Measurements from ENCODE around the gene WBP1L. TPM values are rescaled to one million over a fixed set of nuclear protein-coding genes. Genes with fewer than 3 reads are reported as not detected.

Gene WBP1L
- polyA plus RNA-seq, 4 donors, result 15.2 to 38.8 (median 23.3) TPM

DNA sequence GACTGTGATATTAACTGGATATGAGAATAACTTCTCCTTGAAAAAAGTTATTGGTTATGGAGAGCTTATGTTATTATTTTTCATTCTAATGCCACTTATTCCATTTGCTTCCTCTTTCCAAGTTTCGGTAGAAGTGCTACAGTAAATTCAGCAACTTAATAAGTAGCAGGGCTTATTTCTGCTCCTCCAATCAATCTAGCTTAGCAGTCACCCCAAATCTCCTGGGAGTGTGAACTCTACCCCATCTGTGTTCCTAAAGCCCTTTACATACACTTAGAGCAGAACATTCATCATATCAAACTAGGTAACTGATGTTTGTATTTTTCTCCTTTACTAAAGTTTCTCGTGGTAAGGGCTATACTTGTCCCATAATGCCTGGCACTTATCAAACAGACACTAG, 38.2 kb upstream of the WBP1L start:
- H3K27me3 ChIP-seq (ENCODE audit: control insufficient read depth in 3 of 3, insufficient read depth in 3 of 3, low read length in 3 of 3), result no peaks in the 10 kb centered on the region
- H3K4me3 ChIP-seq (ENCODE audit: low read depth in 1 of 3, low read length in 3 of 3), result no peak overlapping the region
- H3K9me3 ChIP-seq (ENCODE audit: control insufficient read depth in 2 of 2, insufficient read depth in 1 of 2, low read depth in 1 of 2, low read length in 1 of 2), result no peaks in the 10 kb centered on the region
- DNase-seq, result no peak
- H3K36me3 ChIP-seq (ENCODE audit: control insufficient read depth in 3 of 3, insufficient read depth in 2 of 3, low read depth in 1 of 3, low read length in 3 of 3), result peaks cover 0 to 5% (median 0%) of the 10 kb centered on the region in 3 donors
- WGBS, 3 donors, result 55 to 60% (median 59%) methylated on average over 2 of the region's 2 CpGs
- H3K4me1 ChIP-seq (ENCODE audit: control insufficient read depth in 3 of 3, insufficient read depth in 2 of 3, low read depth in 1 of 3, low read length in 2 of 3), result no peaks in the 10 kb centered on the region
- FAIRE-seq, result no peak
- no peak overlapping the region for H3K27ac ChIP-seq (ENCODE audit: low read depth in 1 of 3, low read length in 2 of 3)

DNA sequence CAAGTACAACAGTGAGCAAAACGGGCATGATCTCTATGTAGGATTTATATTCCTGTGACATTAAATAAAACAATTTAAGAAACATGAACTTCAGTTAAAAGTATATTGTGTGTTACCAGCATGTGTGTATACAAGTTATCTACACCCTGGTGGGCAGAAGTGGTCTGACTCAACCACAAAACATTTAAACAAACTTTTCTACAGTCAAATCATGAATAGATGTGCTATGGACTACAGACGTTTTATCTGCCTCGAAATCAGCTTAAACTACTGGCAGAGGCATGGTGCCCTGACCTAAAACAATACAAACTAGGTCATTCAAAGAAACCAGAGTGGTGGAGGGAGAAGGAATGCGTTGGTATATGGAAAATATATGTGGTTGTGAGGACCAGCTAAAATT, 33.1 kb upstream of the WBP1L start:
- H3K27ac ChIP-seq (ENCODE audit: low read depth in 1 of 3, low read length in 2 of 3), result no peak overlapping the region
- no peaks in the 10 kb centered on the region for H3K27me3 ChIP-seq (ENCODE audit: control insufficient read depth in 3 of 3, insufficient read depth in 3 of 3, low read length in 3 of 3)
- peaks cover 0 to 8% (median 0%) of the 10 kb centered on the region in 3 donors for H3K4me1 ChIP-seq (ENCODE audit: control insufficient read depth in 3 of 3, insufficient read depth in 2 of 3, low read depth in 1 of 3, low read length in 2 of 3)
- no peak for FAIRE-seq
- H3K36me3 ChIP-seq (ENCODE audit: control insufficient read depth in 3 of 3, insufficient read depth in 2 of 3, low read depth in 1 of 3, low read length in 3 of 3), result no peaks in the 10 kb centered on the region
- WGBS, 3 donors, result 48 to 66% (median 57%) methylated on average over 4 of the region's 4 CpGs
- H3K4me3 ChIP-seq (ENCODE audit: low read depth in 1 of 3, low read length in 3 of 3), result no peak overlapping the region
- no peak for DNase-seq
- no peaks in the 10 kb centered on the region for H3K9me3 ChIP-seq (ENCODE audit: control insufficient read depth in 2 of 2, insufficient read depth in 1 of 2, low read depth in 1 of 2, low read length in 1 of 2)

DNA sequence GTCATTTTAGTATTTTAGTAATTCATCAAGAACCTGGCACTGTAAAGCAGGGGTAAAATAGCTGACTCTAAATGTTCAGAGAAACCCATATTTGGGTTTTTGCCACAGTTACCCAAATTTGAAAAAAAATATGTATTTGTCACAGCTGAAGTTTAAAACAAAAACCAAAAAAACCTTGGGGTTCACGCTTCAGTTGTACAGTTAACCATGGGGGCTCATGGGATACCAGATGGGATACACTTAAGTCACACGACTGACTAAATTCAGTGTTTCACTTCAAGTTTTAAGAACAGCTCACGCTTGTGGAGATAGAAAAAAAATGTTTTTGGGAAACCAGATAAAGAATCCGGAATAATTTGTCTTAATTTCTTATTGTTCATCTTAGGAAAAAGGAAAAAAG, 31.7 kb upstream of the WBP1L start:
- DNase-seq (no peak), FAIRE-seq (no peak)
- Histone ChIP-seq H3K9me3 (ENCODE audit: control insufficient read depth in 2 of 2, insufficient read depth in 1 of 2, low read depth in 1 of 2, low read length in 1 of 2) (no peaks in the 10 kb centered on the region), H3K27ac (ENCODE audit: low read depth in 1 of 3, low read length in 2 of 3) (no peak overlapping the region), H3K4me3 (ENCODE audit: low read depth in 1 of 3, low read length in 3 of 3) (no peak overlapping the region), H3K36me3 (ENCODE audit: control insufficient read depth in 3 of 3, insufficient read depth in 2 of 3, low read depth in 1 of 3, low read length in 3 of 3) (no peaks in the 10 kb centered on the region), H3K27me3 (ENCODE audit: control insufficient read depth in 3 of 3, insufficient read depth in 3 of 3, low read length in 3 of 3) (no peaks in the 10 kb centered on the region), H3K4me1 (ENCODE audit: control insufficient read depth in 3 of 3, insufficient read depth in 2 of 3, low read depth in 1 of 3, low read length in 2 of 3) (peaks cover 0 to 12% (median 0%) of the 10 kb centered on the region in 3 donors)
- 61 to 84% (median 67%) methylated on average over 4 of the region's 4 CpGs for WGBS, 3 donors

DNA sequence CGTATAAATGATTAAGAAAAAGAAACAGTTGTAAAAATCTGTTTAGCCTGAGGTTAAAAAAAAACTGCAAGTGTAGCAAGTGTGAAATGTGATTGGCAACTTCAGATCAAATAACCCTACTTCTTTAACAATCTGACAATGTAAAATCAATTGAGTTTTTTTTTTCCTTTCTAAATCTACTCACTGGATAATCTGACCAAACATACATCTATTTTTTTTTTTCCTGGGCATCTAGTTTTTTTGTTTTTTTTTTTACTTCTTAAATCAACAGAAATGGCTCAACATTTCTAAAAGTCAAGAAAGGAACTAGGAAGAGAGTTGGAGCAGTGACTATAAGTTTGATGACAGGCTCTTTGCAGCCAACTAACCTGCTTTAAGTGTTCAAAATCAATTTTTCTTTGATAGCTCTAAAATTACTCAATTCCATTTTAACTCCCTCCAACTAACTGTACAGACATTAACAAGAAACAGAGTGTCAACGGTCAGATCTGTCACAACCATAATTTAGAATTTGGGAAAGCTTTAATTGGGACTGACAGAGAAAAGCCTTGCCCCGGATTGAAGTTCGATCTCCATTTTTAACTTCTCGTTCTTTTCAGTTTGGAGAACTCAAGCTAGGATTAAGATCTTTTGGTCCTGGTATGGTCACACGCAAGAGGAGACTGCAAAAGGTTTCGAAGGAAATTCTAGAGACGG, 30.8 kb upstream of the WBP1L start:
- WGBS, 3 donors, result 8 to 10% (median 8%) methylated on average over 8 of the region's 8 CpGs
- H3K4me3 ChIP-seq (ENCODE audit: low read depth in 1 of 3, low read length in 3 of 3), result peak overlapping the region; percentile 77 to 95 (median 90)
- H3K4me1 ChIP-seq (ENCODE audit: control insufficient read depth in 3 of 3, insufficient read depth in 2 of 3, low read depth in 1 of 3, low read length in 2 of 3), result peaks cover 0 to 12% (median 0%) of the 10 kb centered on the region in 3 donors
- no peaks in the 10 kb centered on the region for H3K27me3 ChIP-seq (ENCODE audit: control insufficient read depth in 3 of 3, insufficient read depth in 3 of 3, low read length in 3 of 3)
- H3K27ac ChIP-seq (ENCODE audit: low read depth in 1 of 3, low read length in 2 of 3), result peak overlapping the region; percentile 46 to 90 (median 89)
- no peaks in the 10 kb centered on the region for H3K36me3 ChIP-seq (ENCODE audit: control insufficient read depth in 3 of 3, insufficient read depth in 2 of 3, low read depth in 1 of 3, low read length in 3 of 3)
- FAIRE-seq (no peak), DNase-seq (peak in 1 of 2 donors; percentile 16)
- no peaks in the 10 kb centered on the region for H3K9me3 ChIP-seq (ENCODE audit: control insufficient read depth in 2 of 2, insufficient read depth in 1 of 2, low read depth in 1 of 2, low read length in 1 of 2)

- FAIRE-seq (no peak), DNase-seq (no peak)
- H3K36me3 ChIP-seq (ENCODE audit: control insufficient read depth in 3 of 3, insufficient read depth in 2 of 3, low read depth in 1 of 3, low read length in 3 of 3), result peaks cover 0 to 3% (median 0%) of the 10 kb centered on the region in 3 donors
- peak overlapping the region; percentile 46 to 90 (median 89) for H3K27ac ChIP-seq (ENCODE audit: low read depth in 1 of 3, low read length in 2 of 3)
- 0% methylated on average over 11 to 13 of the region's 13 CpGs for WGBS, 3 donors
- H3K4me3 ChIP-seq (ENCODE audit: low read depth in 1 of 3, low read length in 3 of 3), result peak overlapping the region; percentile 77 to 95 (median 90)
- peaks cover 0 to 16% (median 0%) of the 10 kb centered on the region in 3 donors for H3K4me1 ChIP-seq (ENCODE audit: control insufficient read depth in 3 of 3, insufficient read depth in 2 of 3, low read depth in 1 of 3, low read length in 2 of 3)
- H3K27me3 ChIP-seq (ENCODE audit: control insufficient read depth in 3 of 3, insufficient read depth in 3 of 3, low read length in 3 of 3), result no peaks in the 10 kb centered on the region
- no peaks in the 10 kb centered on the region for H3K9me3 ChIP-seq (ENCODE audit: control insufficient read depth in 2 of 2, insufficient read depth in 1 of 2, low read depth in 1 of 2, low read length in 1 of 2)
Measured at GRCh38 chr10:102713539-102713813, 30.3 kb upstream of the WBP1L start.

GRCh38 chr10:102713814-102714620, 29.7 kb upstream of the WBP1L start, which contains the start of gene ARL3:
ARL3 (minus strand) TSS chr10:102714397; CDS start chr10:102714275, 122 bp downstream.
- 0 to 1% (median 0%) methylated on average over 52 to 62 of the region's 62 CpGs for WGBS, 3 donors
- FAIRE-seq, result no peak
- peaks cover 0 to 18% (median 0%) of the 10 kb centered on the region in 3 donors for H3K4me1 ChIP-seq (ENCODE audit: control insufficient read depth in 3 of 3, insufficient read depth in 2 of 3, low read depth in 1 of 3, low read length in 2 of 3)
- no peaks in the 10 kb centered on the region for H3K9me3 ChIP-seq (ENCODE audit: control insufficient read depth in 2 of 2, insufficient read depth in 1 of 2, low read depth in 1 of 2, low read length in 1 of 2)
- peak within 1 kb of the TSS; percentile 77 to 95 (median 90) for H3K4me3 ChIP-seq (ENCODE audit: low read depth in 1 of 3, low read length in 3 of 3)
- no peaks in the 10 kb centered on the region for H3K27me3 ChIP-seq (ENCODE audit: control insufficient read depth in 3 of 3, insufficient read depth in 3 of 3, low read length in 3 of 3)
- peaks cover 0 to 3% (median 0%) of the 10 kb centered on the region in 3 donors for H3K36me3 ChIP-seq (ENCODE audit: control insufficient read depth in 3 of 3, insufficient read depth in 2 of 3, low read depth in 1 of 3, low read length in 3 of 3)
- peak within 1 kb of the TSS; percentile 46 to 90 (median 89) for H3K27ac ChIP-seq (ENCODE audit: low read depth in 1 of 3, low read length in 2 of 3)
- peak; percentile 98 for DNase-seq

DNA sequence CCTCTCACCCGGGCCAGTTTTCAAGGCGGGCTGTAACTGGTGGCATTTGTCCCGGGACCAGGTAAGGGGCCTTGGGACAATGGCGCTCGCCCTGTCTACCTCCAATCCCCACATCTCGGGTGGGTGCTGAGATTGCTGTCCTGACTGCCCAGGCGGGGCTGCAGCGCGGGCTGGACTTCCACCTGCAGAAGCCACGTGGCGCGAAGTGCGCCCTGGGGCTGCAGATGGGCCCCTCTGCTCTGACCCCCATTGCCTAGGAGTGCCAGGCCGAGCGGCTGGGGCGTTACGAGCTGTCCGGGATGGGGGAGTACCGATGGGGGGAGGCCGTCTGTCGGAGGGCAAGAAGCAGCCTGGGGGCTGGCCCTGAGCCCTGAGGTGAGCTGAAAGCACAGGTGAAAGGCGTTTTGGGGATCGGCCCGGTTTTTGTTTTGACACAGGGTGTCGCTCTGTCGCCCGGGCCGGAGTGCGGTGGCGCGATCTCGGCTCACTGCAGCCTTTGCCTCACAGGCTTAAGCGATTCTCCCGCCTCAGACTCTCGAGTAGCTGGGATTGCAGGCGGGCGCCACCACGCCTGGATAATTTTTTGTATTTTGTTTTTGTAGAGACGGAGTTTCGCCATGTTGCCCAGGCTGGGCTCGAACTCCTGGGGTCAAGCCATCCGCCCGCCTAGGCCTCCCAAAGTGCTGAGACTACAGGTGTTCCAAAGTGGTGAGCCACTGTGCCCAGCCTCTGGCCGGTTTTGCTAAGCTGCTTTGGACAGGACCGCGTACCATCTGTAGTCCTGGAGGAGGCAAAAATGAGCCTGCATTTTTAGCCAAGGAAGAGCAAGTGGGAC, 28.9 kb upstream of the WBP1L start, which contains the start of gene SFXN2:
Gene SFXN2 (plus strand): TSS at position 16 of the 835 bp plus-strand sequence. CDS start 12,001 bp downstream, outside the sequence.
- DNase-seq, result no peak
- Histone ChIP-seq H3K27me3 (ENCODE audit: control insufficient read depth in 3 of 3, insufficient read depth in 3 of 3, low read length in 3 of 3) (no peaks in the 10 kb centered on the region), H3K27ac (ENCODE audit: low read depth in 1 of 3, low read length in 2 of 3) (peak within 1 kb of the TSS; percentile 46 to 90 (median 89)), H3K9me3 (ENCODE audit: control insufficient read depth in 2 of 2, insufficient read depth in 1 of 2, low read depth in 1 of 2, low read length in 1 of 2) (no peaks in the 10 kb centered on the region), H3K36me3 (ENCODE audit: control insufficient read depth in 3 of 3, insufficient read depth in 2 of 3, low read depth in 1 of 3, low read length in 3 of 3) (peaks cover 0 to 3% (median 0%) of the 10 kb centered on the region in 3 donors), H3K4me3 (ENCODE audit: low read depth in 1 of 3, low read length in 3 of 3) (peak within 1 kb of the TSS; percentile 77 to 95 (median 90)), H3K4me1 (ENCODE audit: control insufficient read depth in 3 of 3, insufficient read depth in 2 of 3, low read depth in 1 of 3, low read length in 2 of 3) (peaks cover 0 to 18% (median 0%) of the 10 kb centered on the region in 3 donors)
- FAIRE-seq, result no peak
- WGBS, 3 donors, result 2 to 4% (median 2%) methylated on average over 46 of the region's 46 CpGs

GRCh38 chr10:102715880-102716279, 27.9 kb upstream of the WBP1L start:
- no peaks in the 10 kb centered on the region for H3K27me3 ChIP-seq (ENCODE audit: control insufficient read depth in 3 of 3, insufficient read depth in 3 of 3, low read length in 3 of 3)
- H3K9me3 ChIP-seq (ENCODE audit: control insufficient read depth in 2 of 2, insufficient read depth in 1 of 2, low read depth in 1 of 2, low read length in 1 of 2), result no peaks in the 10 kb centered on the region
- H3K36me3 ChIP-seq (ENCODE audit: control insufficient read depth in 3 of 3, insufficient read depth in 2 of 3, low read depth in 1 of 3, low read length in 3 of 3), result peaks cover 0 to 3% (median 0%) of the 10 kb centered on the region in 3 donors
- H3K4me1 ChIP-seq (ENCODE audit: control insufficient read depth in 3 of 3, insufficient read depth in 2 of 3, low read depth in 1 of 3, low read length in 2 of 3), result peaks cover 0 to 18% (median 0%) of the 10 kb centered on the region in 3 donors
- FAIRE-seq (no peak), DNase-seq (no peak)
- WGBS, 3 donors, result 71 to 80% (median 74%) methylated on average over 1 of the region's 1 CpG
- no peak overlapping the region for H3K4me3 ChIP-seq (ENCODE audit: low read depth in 1 of 3, low read length in 3 of 3)
- H3K27ac ChIP-seq (ENCODE audit: low read depth in 1 of 3, low read length in 2 of 3), result no peak overlapping the region
